ENCODE data around the gene TMCO4. TPM values are rescaled to one million over a fixed set of nuclear protein-coding genes. Genes with fewer than 3 reads are reported as not detected.

Gene TMCO4
- total RNA-seq, 1 donor from 2014 or later: 4.1 TPM

DNA sequence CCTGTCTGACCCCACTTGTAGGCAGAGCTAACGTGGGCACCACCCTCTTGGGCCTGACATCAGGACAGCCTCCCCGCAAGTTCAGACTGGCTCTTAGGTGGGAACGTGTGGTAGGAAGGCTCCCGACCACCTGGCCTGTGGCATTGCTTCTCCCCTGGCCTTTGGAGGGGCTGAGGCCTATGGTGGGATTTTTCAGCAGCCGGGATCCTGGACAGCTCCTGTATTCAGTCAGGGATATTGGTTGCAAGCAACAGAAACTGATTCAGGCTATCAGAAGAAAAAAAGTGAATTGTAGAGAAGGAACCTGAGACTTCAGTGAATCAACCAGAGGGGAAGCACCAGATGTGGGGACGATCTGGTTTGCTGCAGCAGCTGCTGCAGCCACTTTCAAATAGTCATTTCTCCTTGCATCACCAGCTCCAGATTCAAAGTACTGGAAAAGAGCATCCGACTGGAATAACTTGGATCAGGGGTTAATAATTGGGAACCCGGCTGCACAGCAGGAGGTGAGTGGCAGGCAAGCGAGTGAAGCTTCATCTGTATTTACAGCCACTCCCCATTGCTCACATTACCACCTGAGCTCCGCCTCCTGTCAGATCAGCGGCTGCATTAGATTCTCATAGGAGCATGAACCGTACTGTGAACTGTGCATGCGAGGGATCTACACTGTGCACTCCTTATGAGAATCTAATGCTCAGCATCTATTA is 9.5 kb upstream of the TMCO4 start:
- H3K4me3 Mint-ChIP-seq (ENCODE audit: unreplicated experiment): no peak overlapping the region
- H3K36me3 Mint-ChIP-seq (ENCODE audit: low read depth, unreplicated experiment): no peaks in the 10 kb centered on the region
- peaks cover 19% of the 10 kb centered on the region for H3K4me1 Mint-ChIP-seq (ENCODE audit: unreplicated experiment)
- DNase-seq (ENCODE audit: low spot score): no peak
- no peak overlapping the region for H3K27ac Mint-ChIP-seq (ENCODE audit: unreplicated experiment)
- H3K27me3 Mint-ChIP-seq (ENCODE audit: unreplicated experiment): no peaks in the 10 kb centered on the region
- H3K9me3 Mint-ChIP-seq (ENCODE audit: unreplicated experiment): no peaks in the 10 kb centered on the region
- TF ChIP-seq, protein P1, sequence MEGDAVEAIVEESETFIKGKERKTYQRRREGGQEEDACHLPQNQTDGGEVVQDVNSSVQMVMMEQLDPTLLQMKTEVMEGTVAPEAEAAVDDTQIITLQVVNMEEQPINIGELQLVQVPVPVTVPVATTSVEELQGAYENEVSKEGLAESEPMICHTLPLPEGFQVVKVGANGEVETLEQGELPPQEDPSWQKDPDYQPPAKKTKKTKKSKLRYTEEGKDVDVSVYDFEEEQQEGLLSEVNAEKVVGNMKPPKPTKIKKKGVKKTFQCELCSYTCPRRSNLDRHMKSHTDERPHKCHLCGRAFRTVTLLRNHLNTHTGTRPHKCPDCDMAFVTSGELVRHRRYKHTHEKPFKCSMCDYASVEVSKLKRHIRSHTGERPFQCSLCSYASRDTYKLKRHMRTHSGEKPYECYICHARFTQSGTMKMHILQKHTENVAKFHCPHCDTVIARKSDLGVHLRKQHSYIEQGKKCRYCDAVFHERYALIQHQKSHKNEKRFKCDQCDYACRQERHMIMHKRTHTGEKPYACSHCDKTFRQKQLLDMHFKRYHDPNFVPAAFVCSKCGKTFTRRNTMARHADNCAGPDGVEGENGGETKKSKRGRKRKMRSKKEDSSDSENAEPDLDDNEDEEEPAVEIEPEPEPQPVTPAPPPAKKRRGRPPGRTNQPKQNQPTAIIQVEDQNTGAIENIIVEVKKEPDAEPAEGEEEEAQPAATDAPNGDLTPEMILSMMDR (IDR thresholded peaks at IDR 0.05; ENCODE audit: unreplicated experiment): no peak

DNA sequence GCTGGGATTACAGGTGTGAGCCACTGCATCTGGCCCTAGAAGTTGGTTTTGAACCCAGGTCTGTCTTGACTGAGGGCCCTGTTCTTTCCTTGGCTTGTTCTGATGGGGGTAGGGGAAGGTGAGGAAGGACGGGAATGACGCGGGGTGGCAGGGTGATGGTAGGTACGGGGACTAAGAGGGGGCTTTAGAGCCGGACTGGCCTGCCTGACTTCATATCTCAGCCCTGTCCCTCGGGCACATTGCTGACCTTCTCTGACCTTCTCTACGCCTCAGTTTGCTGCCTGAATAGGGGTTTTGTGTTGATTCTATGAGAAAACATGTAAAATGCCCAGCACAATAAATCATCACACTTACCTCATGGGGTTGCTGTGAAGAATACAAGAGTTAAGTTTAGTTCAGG is 8.6 kb upstream of the TMCO4 start:
- no peak for DNase-seq (ENCODE audit: low spot score)
- Mint-ChIP-seq H3K9me3 (ENCODE audit: unreplicated experiment) (no peaks in the 10 kb centered on the region), H3K27ac (ENCODE audit: unreplicated experiment) (no peak overlapping the region), H3K4me1 (ENCODE audit: unreplicated experiment) (peaks cover 16% of the 10 kb centered on the region), H3K36me3 (ENCODE audit: low read depth, unreplicated experiment) (no peaks in the 10 kb centered on the region), H3K4me3 (ENCODE audit: unreplicated experiment) (no peak overlapping the region), H3K27me3 (ENCODE audit: unreplicated experiment) (no peaks in the 10 kb centered on the region)
- TF ChIP-seq, protein P1 (IDR thresholded peaks at IDR 0.05; ENCODE audit: unreplicated experiment): no peak

DNA sequence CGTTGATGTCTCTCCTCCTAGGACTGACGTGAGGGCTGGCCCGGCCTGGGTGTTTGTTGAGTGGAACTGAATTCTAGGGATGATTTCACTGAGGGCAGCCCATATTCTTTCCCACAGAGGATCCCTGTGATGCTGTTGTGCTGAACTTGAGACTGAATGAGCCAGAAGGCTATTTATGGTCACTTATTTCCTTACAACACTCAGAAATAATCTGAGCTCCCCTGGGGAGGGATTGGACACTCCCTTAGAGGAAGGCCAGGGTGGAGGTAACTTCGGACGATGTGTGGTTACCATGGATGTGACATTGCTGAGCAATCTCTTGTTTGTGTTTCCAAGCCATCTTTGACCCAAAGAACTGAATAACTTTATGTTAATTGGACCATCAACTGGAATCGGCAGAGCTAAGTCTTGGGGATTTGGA is 5.1 kb upstream of the TMCO4 start:
- no peak overlapping the region for H3K4me3 Mint-ChIP-seq (ENCODE audit: unreplicated experiment)

DNA sequence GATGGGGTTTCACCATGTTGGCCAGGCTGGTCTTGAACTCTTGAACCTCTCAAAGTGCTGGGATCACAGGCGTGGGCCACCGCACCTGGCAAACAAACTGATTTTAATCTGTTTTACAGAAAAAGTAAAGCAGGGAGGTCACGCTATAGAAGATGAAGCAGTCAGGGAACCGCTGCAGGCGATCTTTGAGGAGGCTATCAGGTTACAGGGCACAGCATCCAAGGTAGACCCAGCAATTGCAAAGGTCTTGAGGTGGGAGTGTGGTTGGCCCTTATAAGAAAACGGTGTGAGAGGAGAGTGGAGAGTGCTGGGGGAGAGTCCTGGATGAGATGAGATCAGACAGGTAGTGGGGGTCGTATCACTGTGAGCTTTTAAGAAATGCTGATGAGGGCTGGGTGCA is 2.6 kb upstream of the TMCO4 start:
- no peak for DNase-seq (ENCODE audit: low spot score)
- H3K4me3 Mint-ChIP-seq (ENCODE audit: unreplicated experiment): no peak overlapping the region
- no peaks in the 10 kb centered on the region for H3K9me3 Mint-ChIP-seq (ENCODE audit: unreplicated experiment)
- peaks cover 3% of the 10 kb centered on the region for H3K36me3 Mint-ChIP-seq (ENCODE audit: low read depth, unreplicated experiment)
- H3K27ac Mint-ChIP-seq (ENCODE audit: unreplicated experiment): no peak overlapping the region
- H3K4me1 Mint-ChIP-seq (ENCODE audit: unreplicated experiment): peaks cover 4% of the 10 kb centered on the region
- peaks cover 7% of the 10 kb centered on the region for H3K27me3 Mint-ChIP-seq (ENCODE audit: unreplicated experiment)
- TF ChIP-seq, protein P1 (IDR thresholded peaks at IDR 0.05; ENCODE audit: unreplicated experiment): no peak

More for the DNA sequence above, 5.1 kb upstream of the TMCO4 start:
- H3K9me3 Mint-ChIP-seq (ENCODE audit: unreplicated experiment): no peaks in the 10 kb centered on the region
- TF ChIP-seq, protein P1 (IDR thresholded peaks at IDR 0.05; ENCODE audit: unreplicated experiment): no peak
- DNase-seq (ENCODE audit: low spot score): no peak
- H3K36me3 Mint-ChIP-seq (ENCODE audit: low read depth, unreplicated experiment): peaks cover 3% of the 10 kb centered on the region
- H3K4me1 Mint-ChIP-seq (ENCODE audit: unreplicated experiment): peaks cover 4% of the 10 kb centered on the region
- H3K27ac Mint-ChIP-seq (ENCODE audit: unreplicated experiment): no peak overlapping the region
- H3K27me3 Mint-ChIP-seq (ENCODE audit: unreplicated experiment): peaks cover 7% of the 10 kb centered on the region

DNA sequence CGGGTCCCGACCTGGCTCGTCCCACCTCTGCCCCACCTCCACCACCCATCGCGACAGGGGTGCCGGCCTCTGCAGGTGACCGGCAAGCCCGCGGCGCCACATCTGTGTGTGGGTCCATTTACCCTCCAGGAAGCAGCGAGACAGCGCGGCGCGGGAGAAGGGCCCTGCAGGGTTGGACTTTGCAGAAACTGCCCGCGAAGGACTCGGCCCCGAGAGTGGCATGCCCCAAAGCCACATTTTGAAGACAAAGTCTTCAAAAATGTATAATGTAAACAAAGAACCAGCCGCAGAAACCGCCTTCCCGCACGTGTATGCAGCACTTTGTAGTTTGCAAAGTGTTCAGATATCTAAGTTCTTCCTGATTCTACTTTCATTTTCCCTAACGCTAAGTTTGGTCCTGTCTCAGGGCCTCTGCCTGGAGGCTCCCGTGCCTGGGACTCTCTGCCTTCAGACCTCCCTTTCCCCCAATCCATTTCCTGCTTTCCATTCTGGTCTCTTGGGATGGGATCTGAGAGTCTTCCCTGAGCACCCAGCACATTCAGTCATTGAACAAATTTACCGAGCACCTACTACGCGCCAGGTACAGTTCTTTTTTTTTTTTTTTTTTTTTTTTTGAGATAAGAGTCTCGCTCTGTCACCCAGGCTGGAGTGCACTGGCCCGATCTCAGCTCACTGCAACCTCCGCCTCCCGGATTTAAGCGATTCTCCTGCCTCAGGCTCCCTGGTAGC is 524 bp upstream of the TMCO4 start:
- Mint-ChIP-seq H3K4me3 (ENCODE audit: unreplicated experiment) (peak overlapping the region; percentile 89), H3K36me3 (ENCODE audit: low read depth, unreplicated experiment) (peaks cover 3% of the 10 kb centered on the region), H3K27me3 (ENCODE audit: unreplicated experiment) (peaks cover 8% of the 10 kb centered on the region), H3K27ac (ENCODE audit: unreplicated experiment) (peak overlapping the region; percentile 86), H3K9me3 (ENCODE audit: unreplicated experiment) (no peaks in the 10 kb centered on the region), H3K4me1 (ENCODE audit: unreplicated experiment) (peaks cover 4% of the 10 kb centered on the region)
- DNase-seq (ENCODE audit: low spot score): peak; percentile 21
- TF ChIP-seq, protein P1 (IDR thresholded peaks at IDR 0.05; ENCODE audit: unreplicated experiment): no peak

All from endothelial cell (in vitro differentiated cells).